Upper lobe of left lung (tissue), 4 donors: ENCODE data around the gene SLIT1.

ENCODE experiments used
- CTCF ChIP-seq, 6 experiments: fragments of 450-650 bp in 4 of 6; fragments of 200-600 bp in 2 of 6; sonication (generic) in 2 of 6; IDR thresholded peaks; one replicate each; pipeline ENCODE4 v1.5.1; 2016 to 2019; ENCODE audit warnings: antibody characterized with exemption in 6 of 6
- EP300 ChIP-seq, 4 donors: sonication (generic); formaldehyde crosslinking; IDR thresholded peaks; one replicate each; pipeline ENCODE4 v1.5.1; 2017; ENCODE audit warnings: antibody characterized with exemption in 4 of 4, control low read depth in 2 of 4
- POLR2A ChIP-seq, 4 donors: fragments of 450-650 bp; IDR thresholded peaks; one replicate each; pipeline ENCODE4 v1.5.1; 2016 to 2017; ENCODE audit warnings: antibody characterized with exemption in 4 of 4, mild to moderate bottlenecking in 2 of 4
- POLR2AphosphoS5 ChIP-seq, 2 donors: sonication (generic); formaldehyde crosslinking; IDR thresholded peaks; one replicate each; pipeline ENCODE4 v1.5.1; 2017; ENCODE audit warnings: antibody characterized with exemption in 2 of 2

GRCh38 chr10:97192952-97193435 lies 7.2 kb upstream of the SLIT1 start:
- TF ChIP-seq EP300 (IDR thresholded peaks at IDR 0.05) = no peak
- TF ChIP-seq CTCF (IDR thresholded peaks at IDR 0.05) = no peak
- TF ChIP-seq POLR2A (IDR thresholded peaks at IDR 0.05) = no peak
- no peak for TF ChIP-seq POLR2AphosphoS5 (IDR thresholded peaks at IDR 0.05)
